NCI-H128 (cell line): ENCODE measurements around the gene KRTAP23-1.

Experiments
- DNase-seq: peaks from one replicate; lab custom pipeline; 2025; ENCODE audit not compliant: unreplicated experiment; lab: John Stamatoyannopoulos, UW

The KRTAP23-1 gene

DNA sequence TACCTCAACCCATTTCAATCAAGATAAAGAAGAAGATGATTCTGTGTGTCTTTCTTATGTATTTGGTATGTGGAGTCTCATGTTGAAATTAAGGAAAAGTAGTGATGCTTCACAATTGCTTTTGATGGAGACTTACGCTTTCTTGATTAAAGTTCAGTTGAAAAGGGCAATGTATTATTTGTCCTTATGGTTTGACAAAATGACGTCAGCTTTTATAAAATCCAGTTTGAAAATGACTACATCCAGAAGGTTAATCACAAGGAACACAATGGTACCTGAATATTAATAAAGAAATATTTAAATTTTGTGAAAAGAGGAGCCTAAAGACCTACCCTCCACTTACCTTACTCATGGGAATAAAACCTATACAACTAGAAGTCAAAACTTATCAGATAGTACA lies 32.7 kb downstream of the KRTAP23-1 start:
- DNase-seq, result no peak

DNA sequence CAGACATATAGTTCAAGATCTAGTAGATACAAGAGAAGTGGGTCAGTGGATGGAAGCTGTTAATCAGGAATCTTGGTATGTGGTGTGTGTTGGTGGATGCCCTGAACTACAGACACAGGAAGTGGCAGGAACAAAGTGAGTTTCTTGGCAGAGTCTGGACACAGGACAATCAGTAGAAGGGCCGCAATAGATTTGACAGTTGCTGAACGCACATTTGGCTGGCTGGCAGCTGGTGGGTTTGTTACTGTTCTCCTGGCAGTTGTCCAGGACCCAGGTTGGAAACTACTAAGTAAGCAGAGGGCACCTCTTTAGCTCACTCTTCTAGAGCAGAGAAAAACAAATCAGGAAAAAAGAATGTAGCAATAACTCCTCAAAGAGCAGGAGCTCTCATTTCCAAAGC lies 41.5 kb downstream of the KRTAP23-1 start:
- DNase-seq, result no peak

- DNase-seq, result no peak
Observed at GRCh38 chr21:30305136-30305535, 43.3 kb downstream of the KRTAP23-1 start.
